ENCODE data around the gene SCYL3.

DNA sequence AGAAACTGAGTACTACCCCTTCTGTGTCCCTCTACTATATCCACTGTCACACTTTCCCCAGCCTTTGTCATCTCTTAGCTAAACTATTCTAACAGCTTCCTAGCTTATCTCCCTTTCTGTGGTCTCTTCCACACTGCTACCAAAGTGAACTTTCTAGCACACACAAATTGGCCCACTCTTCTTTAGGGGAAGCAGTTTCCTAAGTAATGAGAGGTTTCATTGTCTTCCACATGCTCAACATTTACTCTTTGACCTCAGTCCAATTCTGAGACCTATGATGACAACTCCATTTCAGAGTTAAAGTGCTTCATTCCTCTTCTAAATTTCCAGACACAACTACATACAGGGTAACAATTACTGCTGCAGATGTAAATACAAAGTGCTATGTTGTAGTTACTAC is 32.9 kb downstream of the SCYL3 start:
- TF ChIP-seq CTCF (IDR thresholded peaks at IDR 0.05) (no peak), POLR2AphosphoS5 (IDR thresholded peaks at IDR 0.05) (no peak), POLR2A (IDR thresholded peaks at IDR 0.05) (no peak)
